Measurements from ENCODE around the gene DDX51. TPM values are rescaled to one million over a fixed set of nuclear protein-coding genes. Genes with fewer than 3 reads are reported as not detected.

DDX51 gene
- total RNA-seq, 1 donor from 2014 or later, result 10.2 TPM

DNA sequence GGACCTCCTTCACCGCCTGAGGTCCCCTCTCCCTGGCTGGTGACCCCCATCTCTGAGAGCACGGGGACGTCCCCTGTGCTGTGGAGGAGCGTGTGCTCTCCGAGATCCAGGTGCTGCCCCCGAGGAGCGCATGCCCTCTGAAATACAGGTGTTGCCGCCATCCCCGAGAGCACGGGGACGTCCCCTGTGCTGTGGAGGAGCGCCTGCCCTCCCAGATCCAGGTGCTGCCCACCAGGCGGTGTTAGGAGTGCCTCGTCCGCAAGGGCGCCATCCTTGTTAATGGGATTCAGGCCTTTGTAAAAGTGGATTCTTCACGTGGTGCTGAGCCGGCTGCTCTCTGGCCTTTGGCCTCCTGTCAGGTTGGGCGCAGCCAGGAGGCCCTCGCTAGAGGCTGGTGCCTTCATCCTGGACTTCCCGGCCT lies 10.2 kb upstream of the DDX51 start:
- H3K79me2 ChIP-seq (ENCODE audit: insufficient read depth, low read length), result no peaks in the 10 kb centered on the region
- H3K4me3 ChIP-seq (ENCODE audit: insufficient read depth, low read depth, low read length), result no peak overlapping the region
- H3K36me3 ChIP-seq (ENCODE audit: insufficient read depth, low read length), result peaks cover 15% of the 10 kb centered on the region
- TF ChIP-seq, protein P1, sequence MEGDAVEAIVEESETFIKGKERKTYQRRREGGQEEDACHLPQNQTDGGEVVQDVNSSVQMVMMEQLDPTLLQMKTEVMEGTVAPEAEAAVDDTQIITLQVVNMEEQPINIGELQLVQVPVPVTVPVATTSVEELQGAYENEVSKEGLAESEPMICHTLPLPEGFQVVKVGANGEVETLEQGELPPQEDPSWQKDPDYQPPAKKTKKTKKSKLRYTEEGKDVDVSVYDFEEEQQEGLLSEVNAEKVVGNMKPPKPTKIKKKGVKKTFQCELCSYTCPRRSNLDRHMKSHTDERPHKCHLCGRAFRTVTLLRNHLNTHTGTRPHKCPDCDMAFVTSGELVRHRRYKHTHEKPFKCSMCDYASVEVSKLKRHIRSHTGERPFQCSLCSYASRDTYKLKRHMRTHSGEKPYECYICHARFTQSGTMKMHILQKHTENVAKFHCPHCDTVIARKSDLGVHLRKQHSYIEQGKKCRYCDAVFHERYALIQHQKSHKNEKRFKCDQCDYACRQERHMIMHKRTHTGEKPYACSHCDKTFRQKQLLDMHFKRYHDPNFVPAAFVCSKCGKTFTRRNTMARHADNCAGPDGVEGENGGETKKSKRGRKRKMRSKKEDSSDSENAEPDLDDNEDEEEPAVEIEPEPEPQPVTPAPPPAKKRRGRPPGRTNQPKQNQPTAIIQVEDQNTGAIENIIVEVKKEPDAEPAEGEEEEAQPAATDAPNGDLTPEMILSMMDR (IDR thresholded peaks at IDR 0.05; ENCODE audit: insufficient read depth, low read depth, low read length), result no peak
- no peak for TF ChIP-seq EZH2 (IDR thresholded peaks at IDR 0.05; ENCODE audit: insufficient read depth, low read length)
- Mint-ChIP-seq H3K4me3 (ENCODE audit: unreplicated experiment) (no peak overlapping the region), H3K27ac (ENCODE audit: unreplicated experiment) (no peak overlapping the region), H3K36me3 (ENCODE audit: low read depth, unreplicated experiment) (no peaks in the 10 kb centered on the region), H3K4me1 (ENCODE audit: low read depth, unreplicated experiment) (no peaks in the 10 kb centered on the region), H3K9me3 (ENCODE audit: unreplicated experiment) (no peaks in the 10 kb centered on the region), H3K27me3 (ENCODE audit: low read depth, unreplicated experiment) (no peaks in the 10 kb centered on the region)
- peaks cover 52% of the 10 kb centered on the region for H4K20me1 ChIP-seq (ENCODE audit: insufficient read depth, low read length)
- H3K9ac ChIP-seq (ENCODE audit: low read length), result no peak overlapping the region
- H3K4me2 ChIP-seq (ENCODE audit: low read length), result peak overlapping the region; percentile 61
- no peaks in the 10 kb centered on the region for H3K4me1 ChIP-seq (ENCODE audit: insufficient read depth, low read length)
- no peak overlapping the region for H3K27ac ChIP-seq (ENCODE audit: low read depth, low read length)
- peaks cover 27% of the 10 kb centered on the region for H3K9me3 ChIP-seq (ENCODE audit: insufficient read depth, low read depth, low read length)
- DNase-seq (ENCODE audit: low read depth), result no peak
- no peaks in the 10 kb centered on the region for H3K27me3 ChIP-seq (ENCODE audit: insufficient read depth, low read length)
- FAIRE-seq, result no peak
- no peak overlapping the region for H2AFZ ChIP-seq (ENCODE audit: low read depth, low read length)

DNA sequence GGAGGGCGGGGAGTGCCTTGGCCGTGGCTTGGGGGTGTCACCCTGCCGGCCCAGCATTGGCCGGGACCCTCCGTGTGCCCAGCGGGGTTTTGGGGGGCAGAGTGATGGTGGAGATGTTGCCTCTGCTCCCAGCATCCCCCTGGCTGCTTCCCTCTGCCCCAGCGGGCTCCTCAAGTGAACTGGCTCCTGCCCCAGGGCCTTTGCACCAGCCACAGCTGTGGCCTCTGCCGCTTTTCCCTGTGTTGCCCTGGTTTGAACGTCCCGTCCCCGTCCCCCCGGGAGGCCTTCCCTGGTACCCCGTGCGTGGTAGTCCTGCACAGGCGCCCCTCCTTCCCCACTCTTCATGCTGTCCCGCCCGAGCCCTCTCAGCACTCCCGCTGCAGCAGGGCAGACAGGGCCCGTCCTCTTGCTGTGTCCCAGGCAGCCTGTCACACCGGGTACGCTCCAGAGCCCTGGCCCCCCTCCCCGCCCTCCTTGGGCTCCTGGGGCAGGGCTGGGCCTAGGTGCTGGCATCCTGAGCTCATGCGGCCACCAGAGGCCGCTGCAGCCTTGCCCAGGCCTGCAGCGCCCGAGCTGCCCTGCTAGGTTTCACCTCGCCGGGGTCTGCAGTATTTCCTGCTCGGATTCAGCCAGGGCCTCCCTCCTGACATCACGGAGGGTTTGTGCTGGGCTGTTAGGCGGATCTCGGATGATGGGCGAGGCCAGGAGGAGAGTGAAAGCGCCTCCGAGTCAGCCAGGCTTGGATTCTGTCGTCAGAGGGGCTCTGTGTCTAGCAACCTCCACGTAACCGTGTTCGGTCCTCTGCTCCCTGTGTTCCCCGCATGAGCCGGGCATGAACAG lies 9.6 kb upstream of the DDX51 start:
- H3K27me3 Mint-ChIP-seq (ENCODE audit: low read depth, unreplicated experiment), result no peaks in the 10 kb centered on the region
- peak overlapping the region; percentile 61 for H3K4me2 ChIP-seq (ENCODE audit: low read length)
- H3K4me1 ChIP-seq (ENCODE audit: insufficient read depth, low read length), result no peaks in the 10 kb centered on the region
- TF ChIP-seq EZH2 (IDR thresholded peaks at IDR 0.05; ENCODE audit: insufficient read depth, low read length), result no peak
- TF ChIP-seq, protein P1 (IDR thresholded peaks at IDR 0.05; ENCODE audit: insufficient read depth, low read depth, low read length), result peak; percentile 65
- H3K9me3 ChIP-seq (ENCODE audit: insufficient read depth, low read depth, low read length), result peaks cover 27% of the 10 kb centered on the region
- no peaks in the 10 kb centered on the region for H3K27me3 ChIP-seq (ENCODE audit: insufficient read depth, low read length)
- no peak overlapping the region for H3K9ac ChIP-seq (ENCODE audit: low read length)
- peak overlapping the region; percentile 42 for H2AFZ ChIP-seq (ENCODE audit: low read depth, low read length)
- H3K36me3 ChIP-seq (ENCODE audit: insufficient read depth, low read length), result peaks cover 15% of the 10 kb centered on the region
- no peak for FAIRE-seq
- H4K20me1 ChIP-seq (ENCODE audit: insufficient read depth, low read length), result peaks cover 52% of the 10 kb centered on the region
- no peaks in the 10 kb centered on the region for H3K4me1 Mint-ChIP-seq (ENCODE audit: low read depth, unreplicated experiment)
- no peak overlapping the region for H3K4me3 Mint-ChIP-seq (ENCODE audit: unreplicated experiment)
- peak; percentile 25 for DNase-seq (ENCODE audit: low read depth)
- H3K79me2 ChIP-seq (ENCODE audit: insufficient read depth, low read length), result no peaks in the 10 kb centered on the region
- no peaks in the 10 kb centered on the region for H3K36me3 Mint-ChIP-seq (ENCODE audit: low read depth, unreplicated experiment)
- H3K27ac Mint-ChIP-seq (ENCODE audit: unreplicated experiment), result no peak overlapping the region
- H3K9me3 Mint-ChIP-seq (ENCODE audit: unreplicated experiment), result no peaks in the 10 kb centered on the region
- H3K4me3 ChIP-seq (ENCODE audit: insufficient read depth, low read depth, low read length), result no peak overlapping the region
- H3K27ac ChIP-seq (ENCODE audit: low read depth, low read length), result no peak overlapping the region

DNA sequence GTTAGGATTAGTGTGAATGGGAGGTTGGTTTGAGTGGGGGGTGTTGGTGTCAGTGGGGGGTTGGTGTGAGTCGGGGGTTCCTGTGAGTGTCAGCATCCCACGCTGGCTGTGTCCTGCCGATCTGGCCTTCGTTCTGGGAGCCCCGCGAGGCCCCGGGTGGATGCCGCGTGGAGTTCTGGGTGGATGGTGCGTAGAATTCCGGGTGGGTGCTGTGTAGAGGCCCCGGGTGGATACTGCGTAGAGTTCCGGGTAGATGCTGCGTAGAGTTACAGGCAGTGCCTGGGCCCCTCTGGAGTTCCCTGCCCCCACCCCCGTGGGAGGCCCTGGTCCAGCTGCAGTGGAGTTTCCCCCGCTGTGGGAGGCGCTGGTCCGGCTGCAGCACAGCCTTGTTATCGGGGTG lies 8.8 kb upstream of the DDX51 start:
- Mint-ChIP-seq H3K4me1 (ENCODE audit: low read depth, unreplicated experiment) (no peaks in the 10 kb centered on the region), H3K9me3 (ENCODE audit: unreplicated experiment) (no peaks in the 10 kb centered on the region), H3K36me3 (ENCODE audit: low read depth, unreplicated experiment) (no peaks in the 10 kb centered on the region), H3K27me3 (ENCODE audit: low read depth, unreplicated experiment) (no peaks in the 10 kb centered on the region), H3K27ac (ENCODE audit: unreplicated experiment) (no peak overlapping the region), H3K4me3 (ENCODE audit: unreplicated experiment) (no peak overlapping the region)
- Histone ChIP-seq H3K9me3 (ENCODE audit: insufficient read depth, low read depth, low read length) (peaks cover 24% of the 10 kb centered on the region), H3K36me3 (ENCODE audit: insufficient read depth, low read length) (peaks cover 15% of the 10 kb centered on the region), H3K4me3 (ENCODE audit: insufficient read depth, low read depth, low read length) (no peak overlapping the region), H3K4me2 (ENCODE audit: low read length) (no peak overlapping the region), H4K20me1 (ENCODE audit: insufficient read depth, low read length) (peaks cover 51% of the 10 kb centered on the region), H3K79me2 (ENCODE audit: insufficient read depth, low read length) (peaks cover 4% of the 10 kb centered on the region), H2AFZ (ENCODE audit: low read depth, low read length) (no peak overlapping the region), H3K9ac (ENCODE audit: low read length) (no peak overlapping the region), H3K27me3 (ENCODE audit: insufficient read depth, low read length) (no peaks in the 10 kb centered on the region), H3K27ac (ENCODE audit: low read depth, low read length) (no peak overlapping the region), H3K4me1 (ENCODE audit: insufficient read depth, low read length) (no peaks in the 10 kb centered on the region)
- FAIRE-seq (no peak), DNase-seq (ENCODE audit: low read depth) (no peak)
- TF ChIP-seq, protein P1 (IDR thresholded peaks at IDR 0.05; ENCODE audit: insufficient read depth, low read depth, low read length), result no peak
- no peak for TF ChIP-seq EZH2 (IDR thresholded peaks at IDR 0.05; ENCODE audit: insufficient read depth, low read length)

All from astrocyte (in vitro differentiated cells and primary cell).